Large intestine (tissue), 3 donors: ENCODE results near the gene TIGD1. TPM values are rescaled to one million over a fixed set of nuclear protein-coding genes. Genes with fewer than 3 reads are reported as not detected.

ENCODE experiments used
- DNase-seq, 2 donors: peaks; one replicate each; pipeline versions ENCODE4 v3.0.0 to v3.0.0-alpha.2; 2013
- H3K27ac ChIP-seq: one replicate; pipeline ENCODE4 v1.5.1; 2013; ENCODE audit warnings: low read length
- H3K27me3 ChIP-seq: 2 replicates; pipeline ENCODE4 v1.6.1; 2013; ENCODE audit warnings: low read length; ENCODE audit not compliant: control insufficient read depth, insufficient read depth
- H3K36me3 ChIP-seq: 2 replicates; pipeline ENCODE4 v1.6.1; 2013; ENCODE audit warnings: low read length; ENCODE audit not compliant: control insufficient read depth, insufficient read depth
- H3K4me1 ChIP-seq: one replicate; pipeline ENCODE4 v1.6.1; 2013; ENCODE audit warnings: low read length; ENCODE audit not compliant: control insufficient read depth, insufficient read depth
- H3K4me3 ChIP-seq: one replicate; pipeline ENCODE4 v1.5.1; 2013; ENCODE audit warnings: low read length
- H3K9me3 ChIP-seq: one replicate; pipeline ENCODE4 v1.6.1; 2013; ENCODE audit warnings: mild to moderate bottlenecking, low read depth, low read length, moderate library complexity; ENCODE audit not compliant: control insufficient read depth
- WGBS: methylation state at CpG from one replicate; pipeline ENCODE4 v1.1.5; 2013; ENCODE audit warnings: low lambda C conversion rate; ENCODE audit not compliant: insufficient coverage; 5-methylcytosine and 5-hydroxymethylcytosine counted together
- polyA plus RNA-seq: library from polyadenylated mRNA; unstranded; fragments of 120-200 nt; gene quantifications from one replicate; pipeline ENCODE4 v1.2.1, GENCODE V29; 2013

The TIGD1 gene
- polyA plus RNA-seq, 1 donor = 6.5 TPM

GRCh38 chr2:232502511-232502910 lies 47.8 kb downstream of the TIGD1 start:
- peak in 1 of 2 donors; percentile 53 for DNase-seq
- Histone ChIP-seq H3K27me3 (peaks cover 47% of the 10 kb centered on the region), H3K4me1 (peaks cover 15% of the 10 kb centered on the region), H3K4me3 (no peak overlapping the region), H3K27ac (no peak overlapping the region), H3K9me3 (no peaks in the 10 kb centered on the region), H3K36me3 (no peaks in the 10 kb centered on the region)
- WGBS = no CpG with 5 or more reads among the region's 21 CpGs

DNA sequence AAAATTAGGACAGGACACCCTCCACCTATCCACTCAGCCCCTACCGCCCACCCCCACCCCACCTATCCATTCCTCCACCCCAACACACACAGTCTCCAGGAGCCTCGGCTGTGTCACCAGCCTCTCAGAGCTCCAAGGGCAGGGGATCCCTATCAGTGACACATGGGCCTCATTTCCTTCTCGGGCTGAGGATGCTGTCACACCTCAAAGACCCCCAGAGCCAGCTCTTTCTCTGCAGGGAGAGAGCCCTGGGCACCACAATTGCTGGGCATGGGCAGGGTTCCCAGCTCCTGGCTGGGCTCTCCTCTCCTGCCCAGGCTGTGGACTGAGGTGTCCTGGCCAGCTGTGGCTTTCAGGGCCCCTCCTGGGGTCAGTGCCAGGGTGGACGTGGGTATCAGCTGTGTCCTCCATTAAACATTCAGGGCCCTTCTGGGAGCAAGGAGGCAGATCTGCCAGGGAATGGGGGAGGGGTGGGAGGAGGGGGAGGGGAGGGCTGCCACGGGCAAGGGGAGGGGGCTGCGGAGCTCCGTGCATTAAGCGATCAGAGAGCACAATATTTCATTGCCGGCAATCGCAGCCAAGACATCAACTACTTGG lies 48.5 kb downstream of the TIGD1 start:
- Histone ChIP-seq H3K27ac (no peak overlapping the region), H3K36me3 (no peaks in the 10 kb centered on the region), H3K9me3 (no peaks in the 10 kb centered on the region), H3K4me1 (peaks cover 15% of the 10 kb centered on the region), H3K27me3 (peaks cover 47% of the 10 kb centered on the region), H3K4me3 (no peak overlapping the region)
- 40% methylated on average over 1 of the region's 10 CpGs for WGBS
- no peak for DNase-seq

GRCh38 chr2:232501331-232501771 lies 49.0 kb downstream of the TIGD1 start:
- no CpG with 5 or more reads among the region's 9 CpGs for WGBS
- DNase-seq = peak in 1 of 2 donors; percentile 48
- peaks cover 15% of the 10 kb centered on the region for H3K4me1 ChIP-seq
- H3K27me3 ChIP-seq = peaks cover 43% of the 10 kb centered on the region
- no peaks in the 10 kb centered on the region for H3K36me3 ChIP-seq
- no peak overlapping the region for H3K4me3 ChIP-seq
- H3K9me3 ChIP-seq = no peaks in the 10 kb centered on the region
- H3K27ac ChIP-seq = no peak overlapping the region

DNA sequence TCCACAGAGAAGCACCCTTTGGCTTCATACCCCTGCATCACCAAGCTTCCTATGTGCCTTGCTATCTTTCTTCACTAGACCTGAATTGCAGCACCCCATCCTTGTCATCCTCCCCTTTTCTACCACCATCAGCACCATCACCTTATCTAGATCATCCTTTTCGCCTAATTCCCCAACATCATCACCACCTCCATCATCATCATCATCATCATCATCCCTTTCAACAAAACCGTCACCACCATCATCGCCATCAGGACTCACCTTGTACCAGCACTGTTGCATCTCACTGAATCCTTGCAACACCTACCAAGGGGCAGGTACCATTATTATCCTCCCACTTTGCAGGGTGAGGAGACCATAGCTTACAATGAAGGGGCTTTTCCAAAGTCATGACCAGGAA lies 51.9 kb downstream of the TIGD1 start:
- peaks cover 17% of the 10 kb centered on the region for H3K27me3 ChIP-seq
- no peaks in the 10 kb centered on the region for H3K36me3 ChIP-seq
- H3K27ac ChIP-seq = no peak overlapping the region
- WGBS = 100% methylated on average over 1 of the region's 3 CpGs
- no peak overlapping the region for H3K4me3 ChIP-seq
- peaks cover 12% of the 10 kb centered on the region for H3K4me1 ChIP-seq
- DNase-seq = no peak
- no peaks in the 10 kb centered on the region for H3K9me3 ChIP-seq

Other genes starting within 250 kb of the TIGD1 start
- gene ALPP, start 171.8 kb downstream of the TIGD1 start, polyA plus RNA-seq = 0.06 TPM
- gene ALPG, start 143.7 kb downstream of the TIGD1 start, polyA plus RNA-seq = not detected
- 80.6 TPM for gene ALPI, start 94.4 kb downstream of the TIGD1 start, polyA plus RNA-seq
- gene ECEL1, start 62.7 kb downstream of the TIGD1 start, polyA plus RNA-seq = 1.1 TPM
- gene PRSS56, start 30.2 kb downstream of the TIGD1 start, polyA plus RNA-seq = not detected
- 0.27 TPM for gene CHRND, start 24.4 kb downstream of the TIGD1 start, polyA plus RNA-seq
- 0.21 TPM for gene CHRNG, start 10.9 kb downstream of the TIGD1 start, polyA plus RNA-seq
- gene EIF4E2, start 132 bp upstream of the TIGD1 start, polyA plus RNA-seq = 77.3 TPM
- 1.7 TPM for gene EFHD1, start 83.0 kb upstream of the TIGD1 start, polyA plus RNA-seq
- 63.4 TPM for gene GIGYF2, start 146.8 kb upstream of the TIGD1 start, polyA plus RNA-seq
- 28.1 TPM for gene KCNJ13, start 226.0 kb upstream of the TIGD1 start, polyA plus RNA-seq